Neural cell (in vitro differentiated cells): ENCODE results near the gene FHL1. TPM values are rescaled to one million over a fixed set of nuclear protein-coding genes. Genes with fewer than 3 reads are reported as not detected.

ENCODE experiments used
- H2AFZ ChIP-seq: fragments of 200-600, 300-800 bp; sonication (generic), shearing (Covaris generic); 2 replicates; pipeline ENCODE4 v1.6.0; 2014; ENCODE audit warnings: low read depth, mild to moderate bottlenecking, antibody characterized with exemption, low read length, moderate library complexity
- H3F3A ChIP-seq: fragments of 200-600 bp; shearing (Covaris generic); 2 replicates; pipeline ENCODE4 v1.6.1; 2016; ENCODE audit warnings: mild to moderate bottlenecking, moderate library complexity, mixed read lengths, antibody characterized with exemption, low read length; ENCODE audit not compliant: insufficient read depth, poor library complexity, severe bottlenecking
- H3K27ac ChIP-seq: fragments of 200-600, 300-800 bp; sonication (generic), shearing (Covaris generic); 2 replicates; pipeline ENCODE4 v1.5.1; 2014; ENCODE audit warnings: mild to moderate bottlenecking, low read length, moderate library complexity
- H3K27me3 ChIP-seq: fragments of 300-800, 200-600 bp; sonication (generic), shearing (Covaris generic); 2 replicates; pipeline ENCODE4 v1.6.0; 2014; ENCODE audit warnings: mild to moderate bottlenecking, low read depth, low read length, moderate library complexity; ENCODE audit not compliant: insufficient read depth
- H3K36me3 ChIP-seq: fragments of 300-800, 200-600 bp; sonication (generic), shearing (Covaris generic); 2 replicates; pipeline ENCODE4 v1.5.1; 2014; ENCODE audit warnings: mild to moderate bottlenecking, antibody characterized with exemption, low read length, moderate library complexity; ENCODE audit not compliant: insufficient read depth
- H3K4me2 ChIP-seq: fragments of 300-800, 200-600 bp; sonication (generic), shearing (Covaris generic); 2 replicates; pipeline ENCODE4 v1.6.0; 2014; ENCODE audit warnings: mild to moderate bottlenecking, low read length
- H3K4me3 ChIP-seq: fragments of 300-800, 200-600 bp; sonication (generic), shearing (Covaris generic); 2 replicates; pipeline ENCODE4 v1.5.1; 2014; ENCODE audit warnings: mild to moderate bottlenecking, low read length, moderate library complexity
- H3K79me2 ChIP-seq: fragments of 200-600 bp; shearing (Covaris generic); replicated peaks from 2 replicates; pipeline ENCODE4 v1.6.0; 2014; ENCODE audit warnings: mild to moderate bottlenecking, low read length, moderate library complexity; ENCODE audit not compliant: insufficient read depth
- H3K9ac ChIP-seq: fragments of 300-800, 200-600 bp; sonication (generic), shearing (Covaris generic); 2 replicates; pipeline ENCODE4 v1.6.1; 2016; ENCODE audit warnings: mild to moderate bottlenecking, low read length, mixed read lengths
- H3K9me2 ChIP-seq: fragments of 200-600 bp; shearing (Covaris generic); 2 replicates; pipeline ENCODE4 v1.6.1; 2016; ENCODE audit warnings: mild to moderate bottlenecking, low read length, mixed read lengths; ENCODE audit not compliant: insufficient read depth
- H3K9me3 ChIP-seq: fragments of 200-600, 300-800 bp; sonication (generic), shearing (Covaris generic); 2 replicates; pipeline ENCODE4 v1.6.1; 2016; ENCODE audit warnings: mild to moderate bottlenecking, mixed run types, low read length, moderate library complexity, mixed read lengths
- H4K20me1 ChIP-seq: fragments of 200-600 bp; shearing (Covaris generic); 2 replicates; pipeline ENCODE4 v1.6.1; 2016; ENCODE audit warnings: mild to moderate bottlenecking, mixed run types; ENCODE audit not compliant: insufficient read depth
- EP300 ChIP-seq: fragments of 450-650 bp; conservative IDR thresholded peaks from 2 replicates; pipeline ENCODE4 v1.6.1; 2014; ENCODE audit warnings: antibody characterized with exemption, mild to moderate bottlenecking, moderate library complexity; ENCODE audit not compliant: poor library complexity, severe bottlenecking
- EZH2 ChIP-seq: fragments of 200-600, 300-800 bp; shearing (Covaris generic), sonication (generic); IDR thresholded peaks from 2 replicates; pipeline ENCODE4 v1.6.1; 2014; ENCODE audit warnings: antibody characterized with exemption, low read length, borderline replicate concordance, mild to moderate bottlenecking; ENCODE audit not compliant: insufficient read depth, poor library complexity, severe bottlenecking
- MXI1 ChIP-seq: fragments of 450-650 bp; conservative IDR thresholded peaks from 2 replicates; pipeline ENCODE4 v1.6.1; 2014; ENCODE audit warnings: antibody characterized with exemption, mild to moderate bottlenecking; ENCODE audit not compliant: poor library complexity, severe bottlenecking
- POLR2AphosphoS5 ChIP-seq: IDR thresholded peaks from 2 replicates; pipeline ENCODE4 v1.6.1; 2012
- RAD21 ChIP-seq: fragments of 450-650 bp; conservative IDR thresholded peaks from 2 replicates; pipeline ENCODE4 v1.6.1; 2014; ENCODE audit warnings: antibody characterized with exemption, mild to moderate bottlenecking, moderate library complexity
- SMC3 ChIP-seq: fragments of 450-650 bp; conservative IDR thresholded peaks from 2 replicates; pipeline ENCODE4 v1.6.1; 2014; ENCODE audit warnings: antibody characterized with exemption, mild to moderate bottlenecking, moderate library complexity; ENCODE audit not compliant: poor library complexity
- TAF1 ChIP-seq: IDR thresholded peaks from 2 replicates; pipeline ENCODE4 v1.6.1; 2012; ENCODE audit warnings: low read depth
- polyA plus RNA-seq: library from polyadenylated mRNA; depleted of rRNA; stranded (reverse); fragments of >200 nt; gene quantifications from 2 replicates; pipeline ENCODE4 v1.2.3, GENCODE V29; 2014
- TF ChIP-seq, protein P1 (sequence below): IDR thresholded peaks from 2 replicates; pipeline ENCODE4 v1.6.1; 2012; ENCODE audit warnings: borderline replicate concordance
- TF ChIP-seq, protein P2 (sequence below): fragments of 450-650 bp; IDR thresholded peaks from 2 replicates; pipeline ENCODE4 v1.5.1; 2014; ENCODE audit warnings: antibody characterized with exemption, mild to moderate bottlenecking, moderate library complexity; ENCODE audit not compliant: poor library complexity, severe bottlenecking

FHL1 gene
- polyA plus RNA-seq, 1 donor from 2014 or later: 235 TPM

DNA sequence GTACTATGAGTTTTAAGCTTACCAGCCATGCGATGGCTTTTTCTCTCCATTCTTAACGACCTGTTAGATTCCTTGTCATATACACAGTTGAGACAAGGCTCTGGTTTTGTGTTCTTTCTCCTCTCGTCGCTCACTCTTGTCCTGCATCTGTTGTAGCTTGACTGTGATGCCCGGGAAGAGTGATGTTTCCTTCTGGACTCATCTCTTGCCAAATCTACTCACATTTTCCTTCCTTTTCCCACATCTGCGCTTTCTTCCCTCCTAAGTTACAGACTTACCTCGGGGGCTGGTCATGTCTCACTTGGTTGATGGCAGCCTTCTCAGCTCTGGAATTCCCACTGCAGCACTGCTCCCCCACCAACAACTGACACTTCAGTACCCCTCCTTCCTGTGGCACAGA is 108.7 kb downstream of the FHL1 start:
- no peaks in the 10 kb centered on the region for H3K79me2 ChIP-seq
- H3K36me3 ChIP-seq: no peaks in the 10 kb centered on the region
- H3K9ac ChIP-seq: no peak overlapping the region
- H3K4me3 ChIP-seq: no peak overlapping the region
- TF ChIP-seq POLR2AphosphoS5 (no peak), RAD21 (no peak), MXI1 (no peak), EZH2 (no peak), TAF1 (no peak), EP300 (no peak), SMC3 (no peak)
- TF ChIP-seq, protein P1, sequence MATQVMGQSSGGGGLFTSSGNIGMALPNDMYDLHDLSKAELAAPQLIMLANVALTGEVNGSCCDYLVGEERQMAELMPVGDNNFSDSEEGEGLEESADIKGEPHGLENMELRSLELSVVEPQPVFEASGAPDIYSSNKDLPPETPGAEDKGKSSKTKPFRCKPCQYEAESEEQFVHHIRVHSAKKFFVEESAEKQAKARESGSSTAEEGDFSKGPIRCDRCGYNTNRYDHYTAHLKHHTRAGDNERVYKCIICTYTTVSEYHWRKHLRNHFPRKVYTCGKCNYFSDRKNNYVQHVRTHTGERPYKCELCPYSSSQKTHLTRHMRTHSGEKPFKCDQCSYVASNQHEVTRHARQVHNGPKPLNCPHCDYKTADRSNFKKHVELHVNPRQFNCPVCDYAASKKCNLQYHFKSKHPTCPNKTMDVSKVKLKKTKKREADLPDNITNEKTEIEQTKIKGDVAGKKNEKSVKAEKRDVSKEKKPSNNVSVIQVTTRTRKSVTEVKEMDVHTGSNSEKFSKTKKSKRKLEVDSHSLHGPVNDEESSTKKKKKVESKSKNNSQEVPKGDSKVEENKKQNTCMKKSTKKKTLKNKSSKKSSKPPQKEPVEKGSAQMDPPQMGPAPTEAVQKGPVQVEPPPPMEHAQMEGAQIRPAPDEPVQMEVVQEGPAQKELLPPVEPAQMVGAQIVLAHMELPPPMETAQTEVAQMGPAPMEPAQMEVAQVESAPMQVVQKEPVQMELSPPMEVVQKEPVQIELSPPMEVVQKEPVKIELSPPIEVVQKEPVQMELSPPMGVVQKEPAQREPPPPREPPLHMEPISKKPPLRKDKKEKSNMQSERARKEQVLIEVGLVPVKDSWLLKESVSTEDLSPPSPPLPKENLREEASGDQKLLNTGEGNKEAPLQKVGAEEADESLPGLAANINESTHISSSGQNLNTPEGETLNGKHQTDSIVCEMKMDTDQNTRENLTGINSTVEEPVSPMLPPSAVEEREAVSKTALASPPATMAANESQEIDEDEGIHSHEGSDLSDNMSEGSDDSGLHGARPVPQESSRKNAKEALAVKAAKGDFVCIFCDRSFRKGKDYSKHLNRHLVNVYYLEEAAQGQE: no peak
- TF ChIP-seq, protein P2, sequence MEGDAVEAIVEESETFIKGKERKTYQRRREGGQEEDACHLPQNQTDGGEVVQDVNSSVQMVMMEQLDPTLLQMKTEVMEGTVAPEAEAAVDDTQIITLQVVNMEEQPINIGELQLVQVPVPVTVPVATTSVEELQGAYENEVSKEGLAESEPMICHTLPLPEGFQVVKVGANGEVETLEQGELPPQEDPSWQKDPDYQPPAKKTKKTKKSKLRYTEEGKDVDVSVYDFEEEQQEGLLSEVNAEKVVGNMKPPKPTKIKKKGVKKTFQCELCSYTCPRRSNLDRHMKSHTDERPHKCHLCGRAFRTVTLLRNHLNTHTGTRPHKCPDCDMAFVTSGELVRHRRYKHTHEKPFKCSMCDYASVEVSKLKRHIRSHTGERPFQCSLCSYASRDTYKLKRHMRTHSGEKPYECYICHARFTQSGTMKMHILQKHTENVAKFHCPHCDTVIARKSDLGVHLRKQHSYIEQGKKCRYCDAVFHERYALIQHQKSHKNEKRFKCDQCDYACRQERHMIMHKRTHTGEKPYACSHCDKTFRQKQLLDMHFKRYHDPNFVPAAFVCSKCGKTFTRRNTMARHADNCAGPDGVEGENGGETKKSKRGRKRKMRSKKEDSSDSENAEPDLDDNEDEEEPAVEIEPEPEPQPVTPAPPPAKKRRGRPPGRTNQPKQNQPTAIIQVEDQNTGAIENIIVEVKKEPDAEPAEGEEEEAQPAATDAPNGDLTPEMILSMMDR: no peak
- no peak overlapping the region for H3K4me2 ChIP-seq
- no peak overlapping the region for H2AFZ ChIP-seq
- no peaks in the 10 kb centered on the region for H3K9me3 ChIP-seq
- H3K9me2 ChIP-seq: no peaks in the 10 kb centered on the region
- no peaks in the 10 kb centered on the region for H3F3A ChIP-seq
- H3K27ac ChIP-seq: no peak overlapping the region
- no peaks in the 10 kb centered on the region for H3K27me3 ChIP-seq
- H4K20me1 ChIP-seq: no peaks in the 10 kb centered on the region

DNA sequence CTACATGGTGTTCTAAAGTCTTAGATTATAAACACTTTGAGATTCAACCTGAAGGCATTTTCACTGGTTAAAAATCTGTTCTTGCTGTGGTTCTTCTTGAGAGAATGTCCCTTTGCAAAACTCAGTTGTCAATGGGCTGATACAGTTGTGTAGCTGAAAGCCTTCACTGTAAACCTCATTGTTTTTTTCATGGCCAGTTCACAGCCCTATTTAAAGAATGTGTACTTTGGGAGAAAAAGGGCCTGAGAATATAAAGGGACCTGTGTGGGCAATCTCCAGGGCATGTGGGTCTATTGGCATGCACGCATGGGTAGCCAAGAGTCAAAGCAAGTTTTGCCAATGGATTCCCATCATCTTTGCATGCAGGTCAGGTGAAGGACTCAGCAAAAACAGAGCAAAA is 111.6 kb downstream of the FHL1 start:
- Histone ChIP-seq H3K4me2 (no peak overlapping the region), H3K27me3 (no peaks in the 10 kb centered on the region), H3K27ac (no peak overlapping the region), H3K36me3 (no peaks in the 10 kb centered on the region), H3K9me2 (no peaks in the 10 kb centered on the region), H3K9me3 (no peaks in the 10 kb centered on the region), H3F3A (no peaks in the 10 kb centered on the region), H3K9ac (no peak overlapping the region), H3K4me3 (no peak overlapping the region), H2AFZ (no peak overlapping the region), H3K79me2 (no peaks in the 10 kb centered on the region), H4K20me1 (no peaks in the 10 kb centered on the region)
- TF ChIP-seq, protein P1: no peak
- TF ChIP-seq EZH2 (no peak), POLR2AphosphoS5 (no peak), TAF1 (no peak), MXI1 (no peak), EP300 (no peak), RAD21 (no peak), SMC3 (no peak)
- TF ChIP-seq, protein P2: no peak
